ENCODE results near the gene HAUS3.

GRCh38 chr4:2260344-2261109 lies 18.6 kb upstream of the HAUS3 start:
- TF ChIP-seq, protein P1, sequence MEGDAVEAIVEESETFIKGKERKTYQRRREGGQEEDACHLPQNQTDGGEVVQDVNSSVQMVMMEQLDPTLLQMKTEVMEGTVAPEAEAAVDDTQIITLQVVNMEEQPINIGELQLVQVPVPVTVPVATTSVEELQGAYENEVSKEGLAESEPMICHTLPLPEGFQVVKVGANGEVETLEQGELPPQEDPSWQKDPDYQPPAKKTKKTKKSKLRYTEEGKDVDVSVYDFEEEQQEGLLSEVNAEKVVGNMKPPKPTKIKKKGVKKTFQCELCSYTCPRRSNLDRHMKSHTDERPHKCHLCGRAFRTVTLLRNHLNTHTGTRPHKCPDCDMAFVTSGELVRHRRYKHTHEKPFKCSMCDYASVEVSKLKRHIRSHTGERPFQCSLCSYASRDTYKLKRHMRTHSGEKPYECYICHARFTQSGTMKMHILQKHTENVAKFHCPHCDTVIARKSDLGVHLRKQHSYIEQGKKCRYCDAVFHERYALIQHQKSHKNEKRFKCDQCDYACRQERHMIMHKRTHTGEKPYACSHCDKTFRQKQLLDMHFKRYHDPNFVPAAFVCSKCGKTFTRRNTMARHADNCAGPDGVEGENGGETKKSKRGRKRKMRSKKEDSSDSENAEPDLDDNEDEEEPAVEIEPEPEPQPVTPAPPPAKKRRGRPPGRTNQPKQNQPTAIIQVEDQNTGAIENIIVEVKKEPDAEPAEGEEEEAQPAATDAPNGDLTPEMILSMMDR (IDR thresholded peaks at IDR 0.05; ENCODE audit: low read depth, low read length, missing input control) = no peak
- TF ChIP-seq TAF1 (conservative IDR thresholded peaks at IDR 0.05) = no peak
- TF ChIP-seq RAD21 (IDR thresholded peaks at IDR 0.05) = no peak
- no peak for TF ChIP-seq GABPA (IDR thresholded peaks at IDR 0.05 in 1 of 2, conservative IDR thresholded peaks at IDR 0.05 in 1 of 2)
- no peak for TF ChIP-seq ZBTB33 (IDR thresholded peaks at IDR 0.05)
- TF ChIP-seq EGR1 (IDR thresholded peaks at IDR 0.05; ENCODE audit: low read depth in 2 of 2) = no peak
- TF ChIP-seq, protein P2, sequence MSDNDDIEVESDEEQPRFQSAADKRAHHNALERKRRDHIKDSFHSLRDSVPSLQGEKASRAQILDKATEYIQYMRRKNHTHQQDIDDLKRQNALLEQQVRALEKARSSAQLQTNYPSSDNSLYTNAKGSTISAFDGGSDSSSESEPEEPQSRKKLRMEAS (IDR thresholded peaks at IDR 0.05) = no peak
- TF ChIP-seq ATF3 (IDR thresholded peaks at IDR 0.05) = no peak
- TF ChIP-seq JUND (IDR thresholded peaks at IDR 0.05) = no peak
- no peak for TF ChIP-seq REST (IDR thresholded peaks at IDR 0.05)
- TF ChIP-seq SP1 (IDR thresholded peaks at IDR 0.05) = no peak
- no peak for TF ChIP-seq RXRA (IDR thresholded peaks at IDR 0.05)
- TF ChIP-seq HNF4G (IDR thresholded peaks at IDR 0.05) = no peak
- no peak for TF ChIP-seq YY1 (IDR thresholded peaks at IDR 0.05)

Data from liver (tissue), 3 donors.